HepG2 (cell line): ENCODE results near the gene ANAPC5. TPM values are rescaled to one million over a fixed set of nuclear protein-coding genes. Genes with fewer than 3 reads are reported as not detected.

Source experiments
- HIC2 ChIP-seq: sonication (generic); formaldehyde crosslinking; IDR thresholded peaks from 2 replicates; pipeline ENCODE4 v1.9.0; 2022; ENCODE audit warnings: low read depth, missing genetic modification reagents
- IRF1 ChIP-seq: sonication (generic); formaldehyde crosslinking; IDR thresholded peaks from 2 replicates; pipeline ENCODE4 v1.4.0; 2020; ENCODE audit warnings: low read depth, mild to moderate bottlenecking, missing genetic modification reagents
- KDM4B ChIP-seq: sonication (generic); formaldehyde crosslinking; IDR thresholded peaks from 2 replicates; pipeline ENCODE4 v1.4.0; 2020; ENCODE audit warnings: missing genetic modification reagents
- PRMT3 ChIP-seq: sonication (generic); formaldehyde crosslinking; IDR thresholded peaks from 2 replicates; pipeline ENCODE4 v1.8.1; 2022; ENCODE audit warnings: low read depth, mild to moderate bottlenecking, moderate library complexity, missing genetic modification reagents, borderline replicate concordance
- STAG1 ChIP-seq: sonication (generic); formaldehyde crosslinking; IDR thresholded peaks from 2 replicates; pipeline ENCODE4 v1.4.0; 2020; ENCODE audit warnings: missing genetic modification reagents
- TAF1 ChIP-seq: sonication (generic); formaldehyde crosslinking; IDR thresholded peaks from 2 replicates; pipeline ENCODE4 v1.4.0; 2020; ENCODE audit warnings: missing genetic modification reagents
- ZBTB43 ChIP-seq: sonication (generic); formaldehyde crosslinking; conservative IDR thresholded peaks from 2 replicates; pipeline ENCODE4 v1.4.0; 2020; ENCODE audit warnings: missing genetic modification reagents
- ZNF484 ChIP-seq: sonication (generic); formaldehyde crosslinking; IDR thresholded peaks from 2 replicates; pipeline ENCODE4 v1.5.1; 2020; ENCODE audit warnings: mild to moderate bottlenecking, low read depth, missing genetic modification reagents, borderline replicate concordance
- ZNF556 ChIP-seq: sonication (generic); formaldehyde crosslinking; IDR thresholded peaks from 2 replicates; pipeline ENCODE4 v1.4.0; 2020; ENCODE audit warnings: mild to moderate bottlenecking, missing genetic modification reagents, borderline replicate concordance
- ZNF563 ChIP-seq: sonication (generic); formaldehyde crosslinking; IDR thresholded peaks from 2 replicates; pipeline ENCODE4 v1.8.0; 2022; ENCODE audit warnings: mild to moderate bottlenecking, moderate library complexity, missing genetic modification reagents
- ZNF580 ChIP-seq: IDR thresholded peaks from 2 replicates; pipeline ENCODE4 v1.6.1; 2016; ENCODE audit warnings: low read depth, borderline replicate concordance
- ZSCAN20 ChIP-seq: sonication (generic); formaldehyde crosslinking; IDR thresholded peaks from 2 replicates; pipeline ENCODE4 v1.4.0; 2020; ENCODE audit warnings: missing genetic modification reagents, mild to moderate bottlenecking, borderline replicate concordance
- polyA plus RNA-seq, 8 experiments: library from polyadenylated mRNA; depleted of rRNA in 3 of 8; stranded (reverse) in 7 of 8; unstranded in 1 of 8; fragments of >200 nt; fragmentation: Illumina TruSeq in 4 of 8; extraction: Trizol in 4 of 8; gene quantifications; 2 replicates each; pipeline versions ENCODE4 v1.2.1 to v1.2.3, GENCODE V29; 2011 to 2016; ENCODE audit warnings: low read depth in 4 of 8, missing spikeins in 1 of 8, mixed read lengths in 1 of 8; ENCODE audit not compliant: insufficient read depth in 1 of 8
- total RNA-seq, 5 experiments: library from RNA; depleted of rRNA; stranded (reverse); fragments of >200 nt; fragmentation: Illumina TruSeq; extraction: Trizol; gene quantifications; 2 replicates each; pipeline ENCODE4 v1.2.3, GENCODE V29; 2016; ENCODE audit warnings: low read depth in 1 of 5
- TF ChIP-seq, protein P1 (sequence below): sonication (generic); formaldehyde crosslinking; IDR thresholded peaks from 2 replicates; pipeline ENCODE4 v1.4.0; 2020; ENCODE audit warnings: missing genetic modification reagents
- TF ChIP-seq, protein P2 (sequence below): sonication (generic); formaldehyde crosslinking; IDR thresholded peaks from 2 replicates; pipeline ENCODE4 v1.5.0; 2020; ENCODE audit warnings: mild to moderate bottlenecking, missing genetic modification reagents
- TF ChIP-seq, protein P3 (sequence below): sonication (generic); formaldehyde crosslinking; IDR thresholded peaks from 2 replicates; pipeline ENCODE4 v1.4.0; 2020; ENCODE audit warnings: mild to moderate bottlenecking, low read depth, missing genetic modification reagents

The ANAPC5 gene
- total and polyA plus RNA-seq, 2 of the 13 experiments (the other 11 are each of a cell fraction or from before 2014, with no cell fraction given), result 146 to 161 TPM

GRCh38 chr12:121351820-121352681, at the start of gene ANAPC5 (continued):
- TF ChIP-seq, protein P1, sequence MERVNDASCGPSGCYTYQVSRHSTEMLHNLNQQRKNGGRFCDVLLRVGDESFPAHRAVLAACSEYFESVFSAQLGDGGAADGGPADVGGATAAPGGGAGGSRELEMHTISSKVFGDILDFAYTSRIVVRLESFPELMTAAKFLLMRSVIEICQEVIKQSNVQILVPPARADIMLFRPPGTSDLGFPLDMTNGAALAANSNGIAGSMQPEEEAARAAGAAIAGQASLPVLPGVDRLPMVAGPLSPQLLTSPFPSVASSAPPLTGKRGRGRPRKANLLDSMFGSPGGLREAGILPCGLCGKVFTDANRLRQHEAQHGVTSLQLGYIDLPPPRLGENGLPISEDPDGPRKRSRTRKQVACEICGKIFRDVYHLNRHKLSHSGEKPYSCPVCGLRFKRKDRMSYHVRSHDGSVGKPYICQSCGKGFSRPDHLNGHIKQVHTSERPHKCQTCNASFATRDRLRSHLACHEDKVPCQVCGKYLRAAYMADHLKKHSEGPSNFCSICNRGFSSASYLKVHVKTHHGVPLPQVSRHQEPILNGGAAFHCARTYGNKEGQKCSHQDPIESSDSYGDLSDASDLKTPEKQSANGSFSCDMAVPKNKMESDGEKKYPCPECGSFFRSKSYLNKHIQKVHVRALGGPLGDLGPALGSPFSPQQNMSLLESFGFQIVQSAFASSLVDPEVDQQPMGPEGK (CRISPR knock-in tag), result peak; percentile 84
- TF ChIP-seq, protein P2, sequence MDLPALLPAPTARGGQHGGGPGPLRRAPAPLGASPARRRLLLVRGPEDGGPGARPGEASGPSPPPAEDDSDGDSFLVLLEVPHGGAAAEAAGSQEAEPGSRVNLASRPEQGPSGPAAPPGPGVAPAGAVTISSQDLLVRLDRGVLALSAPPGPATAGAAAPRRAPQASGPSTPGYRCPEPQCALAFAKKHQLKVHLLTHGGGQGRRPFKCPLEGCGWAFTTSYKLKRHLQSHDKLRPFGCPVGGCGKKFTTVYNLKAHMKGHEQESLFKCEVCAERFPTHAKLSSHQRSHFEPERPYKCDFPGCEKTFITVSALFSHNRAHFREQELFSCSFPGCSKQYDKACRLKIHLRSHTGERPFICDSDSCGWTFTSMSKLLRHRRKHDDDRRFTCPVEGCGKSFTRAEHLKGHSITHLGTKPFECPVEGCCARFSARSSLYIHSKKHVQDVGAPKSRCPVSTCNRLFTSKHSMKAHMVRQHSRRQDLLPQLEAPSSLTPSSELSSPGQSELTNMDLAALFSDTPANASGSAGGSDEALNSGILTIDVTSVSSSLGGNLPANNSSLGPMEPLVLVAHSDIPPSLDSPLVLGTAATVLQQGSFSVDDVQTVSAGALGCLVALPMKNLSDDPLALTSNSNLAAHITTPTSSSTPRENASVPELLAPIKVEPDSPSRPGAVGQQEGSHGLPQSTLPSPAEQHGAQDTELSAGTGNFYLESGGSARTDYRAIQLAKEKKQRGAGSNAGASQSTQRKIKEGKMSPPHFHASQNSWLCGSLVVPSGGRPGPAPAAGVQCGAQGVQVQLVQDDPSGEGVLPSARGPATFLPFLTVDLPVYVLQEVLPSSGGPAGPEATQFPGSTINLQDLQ (CRISPR knock-in tag), result peak; percentile 95
- TF ChIP-seq ZNF580 (CRISPR knock-in tag), result no peak; the same call in 1 of the 2 replicates
- peak; percentile 68; the same call in 1 of the 2 replicates for TF ChIP-seq ZNF563
- TF ChIP-seq, protein P3, sequence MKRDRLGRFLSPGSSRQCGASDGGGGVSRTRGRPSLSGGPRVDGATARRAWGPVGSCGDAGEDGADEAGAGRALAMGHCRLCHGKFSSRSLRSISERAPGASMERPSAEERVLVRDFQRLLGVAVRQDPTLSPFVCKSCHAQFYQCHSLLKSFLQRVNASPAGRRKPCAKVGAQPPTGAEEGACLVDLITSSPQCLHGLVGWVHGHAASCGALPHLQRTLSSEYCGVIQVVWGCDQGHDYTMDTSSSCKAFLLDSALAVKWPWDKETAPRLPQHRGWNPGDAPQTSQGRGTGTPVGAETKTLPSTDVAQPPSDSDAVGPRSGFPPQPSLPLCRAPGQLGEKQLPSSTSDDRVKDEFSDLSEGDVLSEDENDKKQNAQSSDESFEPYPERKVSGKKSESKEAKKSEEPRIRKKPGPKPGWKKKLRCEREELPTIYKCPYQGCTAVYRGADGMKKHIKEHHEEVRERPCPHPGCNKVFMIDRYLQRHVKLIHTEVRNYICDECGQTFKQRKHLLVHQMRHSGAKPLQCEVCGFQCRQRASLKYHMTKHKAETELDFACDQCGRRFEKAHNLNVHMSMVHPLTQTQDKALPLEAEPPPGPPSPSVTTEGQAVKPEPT (CRISPR knock-in tag), result 0 out of 2 replicates have a peak, but pooled peaks have one; percentile 63
- no peak for TF ChIP-seq IRF1 (CRISPR knock-in tag)
- TF ChIP-seq HIC2 (CRISPR knock-in tag), result 0 out of 2 replicates have a peak, but pooled peaks have one; percentile 17
- no peak for TF ChIP-seq ZNF484 (CRISPR knock-in tag)
- TF ChIP-seq ZBTB43 (CRISPR knock-in tag), result 0 out of 2 replicates have a peak, but pooled peaks have one; percentile 42
- peak; percentile 83; the same call in 1 of the 2 replicates for TF ChIP-seq ZNF556
- no peak; the same call in 1 of the 2 replicates for TF ChIP-seq ZSCAN20 (CRISPR knock-in tag)
- peak; percentile 52; the same call in 1 of the 2 replicates for TF ChIP-seq KDM4B (CRISPR knock-in tag)
- TF ChIP-seq PRMT3 (CRISPR knock-in tag), result peak; percentile 14; the same call in 1 of the 2 replicates
- 0 out of 2 replicates have a peak, but pooled peaks have one; percentile 24 for TF ChIP-seq STAG1 (CRISPR knock-in tag)
- peak; percentile 93 for TF ChIP-seq TAF1 (CRISPR knock-in tag)
